Stimulated activated CD4-positive, alpha-beta T cell treated with anti-CD3 and anti-CD28 coated beads, Interleukin-1b, Interleukin-23, amount 100 ng/mL, for 24 hours (primary cell): ENCODE data around the gene PKN2.
"Not testable (repeated sequence)": the region's sequence is repeated elsewhere in the genome, so short reads cannot be mapped to it uniquely, and the experiment has no call there.

ENCODE experiments used
- DNase-seq, 4 experiments: peaks; one replicate each; pipeline ENCODE4 v3.0.0-alpha.2; 2020; ENCODE audit warnings: low read depth in 4 of 4, low spot score in 1 of 4

PKN2 gene

GRCh38 chr1:88876573-88877365 lies 192.7 kb downstream of the PKN2 start:
- DNase-seq = no peak

GRCh38 chr1:88877382-88877825 lies 193.3 kb downstream of the PKN2 start:
- no peak for DNase-seq

DNA sequence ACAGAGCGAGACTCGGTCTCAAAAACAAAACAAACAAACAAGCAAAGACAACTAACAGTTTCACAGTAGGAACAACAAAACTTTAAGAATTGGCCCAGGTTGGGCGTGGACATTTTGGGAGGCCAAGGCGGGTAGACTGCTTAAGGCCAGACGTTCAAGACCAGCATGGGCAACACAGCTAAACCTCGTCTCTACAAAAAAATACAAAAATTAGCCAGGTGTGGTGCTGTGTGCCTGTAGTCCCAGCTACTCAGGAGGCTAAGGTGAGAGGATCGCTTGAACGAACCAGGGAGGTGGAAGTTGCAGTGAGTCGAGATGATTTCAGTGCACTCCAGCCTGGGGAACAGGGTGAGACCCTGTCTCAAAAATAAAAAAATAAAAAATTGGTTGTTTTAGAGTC lies 193.8 kb downstream of the PKN2 start:
- no peak for DNase-seq

DNA sequence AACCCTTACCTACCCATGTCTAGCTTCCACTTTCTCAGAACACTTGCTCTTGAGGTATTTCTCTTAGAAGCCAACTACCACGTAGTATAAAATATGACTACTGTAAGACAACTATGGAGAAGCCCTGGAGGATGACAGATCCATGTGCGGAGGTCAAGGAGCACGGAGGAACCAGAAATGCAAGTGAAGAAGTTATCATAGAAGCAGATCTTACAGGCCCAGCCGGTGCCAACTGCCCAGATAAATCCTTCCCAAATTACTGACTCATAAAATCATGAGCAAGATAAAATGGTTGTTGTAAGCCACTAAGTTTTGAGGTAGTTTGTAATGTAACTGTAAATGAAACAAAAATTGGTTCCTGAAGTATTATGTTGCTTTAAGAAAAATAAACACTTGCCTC lies 194.7 kb downstream of the PKN2 start:
- DNase-seq = no peak

DNA sequence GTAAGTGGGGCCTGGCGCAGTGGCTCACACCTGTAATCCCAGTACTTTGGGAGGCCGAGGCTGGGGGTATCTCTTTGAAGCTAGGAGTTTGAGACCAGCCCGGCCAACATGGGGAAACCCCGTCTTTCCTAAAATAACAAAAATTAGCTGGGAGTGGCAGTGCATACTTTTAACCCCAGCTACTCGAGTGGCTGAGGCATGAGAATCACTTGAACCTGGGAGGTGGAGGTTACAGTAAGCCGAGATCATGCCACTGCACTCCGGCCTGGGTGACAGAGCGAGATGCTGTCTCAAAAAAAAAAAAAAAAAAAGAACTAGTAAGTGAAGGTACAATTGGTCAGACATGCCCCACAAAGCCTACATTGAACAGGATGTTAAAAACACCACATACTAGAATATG lies 196.6 kb downstream of the PKN2 start:
- not testable (repeated sequence) for DNase-seq

DNA sequence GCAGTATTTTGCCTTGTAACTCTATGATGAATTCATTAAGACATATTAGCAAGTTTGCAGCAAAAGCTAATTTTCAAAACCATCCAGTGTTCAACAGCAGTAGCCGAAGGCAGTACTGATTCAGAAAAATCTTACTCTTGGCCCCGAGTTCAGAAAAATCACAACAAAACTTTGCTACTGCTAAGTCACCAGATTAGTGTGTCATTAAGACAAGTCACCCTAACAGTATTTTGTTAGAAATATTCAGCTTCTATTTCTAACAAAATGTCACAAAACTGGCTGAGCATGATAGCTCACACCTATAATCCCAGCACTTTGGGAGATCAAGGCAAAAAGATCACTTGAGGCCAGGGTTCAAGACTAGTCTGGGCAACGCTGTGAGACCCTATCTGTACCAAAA lies 199.1 kb downstream of the PKN2 start:
- DNase-seq = no peak
